Duodenal mucosa (tissue), 2 donors: Measurements from ENCODE around the gene PRIM1.
"Not testable (repeated sequence)": the region's sequence is repeated elsewhere in the genome, so short reads cannot be mapped to it uniquely, and the experiment has no call there.

Experiments
- H3K27ac ChIP-seq: one replicate; pipeline ENCODE4 v1.7.0; 2013; ENCODE audit warnings: low read depth, low read length
- H3K27me3 ChIP-seq, 2 donors: one replicate each; pipeline ENCODE4 v1.7.0; 2013; ENCODE audit warnings: low read length in 2 of 2, control low read depth in 1 of 2; ENCODE audit not compliant: insufficient read depth in 2 of 2, control insufficient read depth in 1 of 2
- H3K36me3 ChIP-seq, 2 donors: one replicate each; pipeline ENCODE4 v1.7.0; 2013; ENCODE audit warnings: low read length in 2 of 2, control low read depth in 1 of 2; ENCODE audit not compliant: insufficient read depth in 2 of 2, control insufficient read depth in 1 of 2
- H3K4me1 ChIP-seq, 2 donors: one replicate each; pipeline ENCODE4 v1.7.0; 2013; ENCODE audit warnings: low read length in 2 of 2, control low read depth in 1 of 2; ENCODE audit not compliant: insufficient read depth in 2 of 2, control insufficient read depth in 1 of 2
- H3K4me3 ChIP-seq, 2 donors: one replicate each; pipeline ENCODE4 v1.7.0; 2013; ENCODE audit warnings: low read length in 2 of 2, low read depth in 1 of 2
- H3K9ac ChIP-seq, 2 donors: one replicate each; pipeline ENCODE4 v1.7.0; 2013; ENCODE audit warnings: low read length in 2 of 2, low read depth in 1 of 2
- H3K9me3 ChIP-seq, 2 donors: one replicate each; pipeline ENCODE4 v1.7.0; 2013; ENCODE audit warnings: low read length in 2 of 2, control low read depth in 1 of 2; ENCODE audit not compliant: control insufficient read depth in 1 of 2

PRIM1 gene

GRCh38 chr12:56728139-56728861 is 23.8 kb downstream of the PRIM1 start:
- no peak overlapping the region for H3K27ac ChIP-seq
- no peak overlapping the region for H3K9ac ChIP-seq
- H3K9me3 ChIP-seq = no peaks in the 10 kb centered on the region
- peaks cover 3 to 15% of the 10 kb centered on the region in 2 donors for H3K4me1 ChIP-seq
- H3K27me3 ChIP-seq = no peaks in the 10 kb centered on the region
- H3K4me3 ChIP-seq = no peak overlapping the region
- peaks cover 0 to 8% of the 10 kb centered on the region in 2 donors for H3K36me3 ChIP-seq

DNA sequence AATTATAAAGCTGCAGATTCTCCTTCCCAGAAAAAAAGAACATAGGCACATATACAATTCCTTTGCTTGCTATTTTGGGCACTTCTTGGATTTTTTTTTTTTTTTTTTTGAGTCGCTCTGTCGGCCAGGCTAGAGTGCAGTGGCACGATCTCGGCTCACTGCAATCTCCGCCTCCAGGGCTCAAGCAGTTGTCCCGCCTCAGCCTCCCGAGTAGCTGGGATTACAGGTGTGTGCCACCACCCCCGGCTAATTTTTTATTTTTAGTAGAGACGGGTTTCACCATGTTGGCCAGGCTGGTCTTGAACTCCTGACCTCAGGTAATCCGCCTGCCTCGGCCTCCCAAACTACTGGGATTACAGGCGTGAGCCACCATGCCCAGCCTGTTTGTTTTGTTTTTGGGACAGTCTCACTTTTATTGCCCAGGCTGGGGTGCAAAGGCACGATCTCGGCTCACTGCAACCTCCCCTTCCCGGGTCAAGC is 25.9 kb downstream of the PRIM1 start:
- not testable (repeated sequence) for H3K27me3 ChIP-seq, H3K9me3 ChIP-seq, H3K9ac ChIP-seq, H3K36me3 ChIP-seq, H3K27ac ChIP-seq
- Histone ChIP-seq H3K4me3 (peak overlapping the region in 1 of 2 donors; percentile 94), H3K4me1 (peaks cover 23 to 36% of the 10 kb centered on the region in 2 donors)

DNA sequence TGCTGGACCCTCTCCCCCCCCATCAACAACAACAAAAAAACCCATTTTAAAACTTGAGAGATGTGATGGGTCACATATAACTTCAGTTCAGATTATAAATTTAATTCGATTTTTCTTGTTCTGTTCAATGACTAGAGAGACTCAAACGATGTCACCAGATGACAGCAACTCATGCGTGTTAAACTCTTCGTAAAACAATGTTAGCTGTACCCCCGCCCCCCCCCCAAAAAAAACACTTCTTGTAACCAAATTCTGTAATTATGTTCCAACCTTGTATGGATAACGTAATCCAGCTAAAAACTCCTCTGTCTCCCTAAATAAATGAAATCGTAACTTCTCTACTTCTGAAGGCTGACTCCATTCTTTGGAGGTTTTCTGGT is 26.4 kb downstream of the PRIM1 start:
- H3K36me3 ChIP-seq = peaks cover 2 to 10% of the 10 kb centered on the region in 2 donors
- peak overlapping the region; percentile 76 to 98 for H3K9ac ChIP-seq
- H3K9me3 ChIP-seq = no peaks in the 10 kb centered on the region
- peaks cover 29 to 41% of the 10 kb centered on the region in 2 donors for H3K4me1 ChIP-seq
- H3K27me3 ChIP-seq = no peaks in the 10 kb centered on the region
- peak overlapping the region; percentile 89 to 94 for H3K4me3 ChIP-seq
- peak overlapping the region; percentile 86 for H3K27ac ChIP-seq

DNA sequence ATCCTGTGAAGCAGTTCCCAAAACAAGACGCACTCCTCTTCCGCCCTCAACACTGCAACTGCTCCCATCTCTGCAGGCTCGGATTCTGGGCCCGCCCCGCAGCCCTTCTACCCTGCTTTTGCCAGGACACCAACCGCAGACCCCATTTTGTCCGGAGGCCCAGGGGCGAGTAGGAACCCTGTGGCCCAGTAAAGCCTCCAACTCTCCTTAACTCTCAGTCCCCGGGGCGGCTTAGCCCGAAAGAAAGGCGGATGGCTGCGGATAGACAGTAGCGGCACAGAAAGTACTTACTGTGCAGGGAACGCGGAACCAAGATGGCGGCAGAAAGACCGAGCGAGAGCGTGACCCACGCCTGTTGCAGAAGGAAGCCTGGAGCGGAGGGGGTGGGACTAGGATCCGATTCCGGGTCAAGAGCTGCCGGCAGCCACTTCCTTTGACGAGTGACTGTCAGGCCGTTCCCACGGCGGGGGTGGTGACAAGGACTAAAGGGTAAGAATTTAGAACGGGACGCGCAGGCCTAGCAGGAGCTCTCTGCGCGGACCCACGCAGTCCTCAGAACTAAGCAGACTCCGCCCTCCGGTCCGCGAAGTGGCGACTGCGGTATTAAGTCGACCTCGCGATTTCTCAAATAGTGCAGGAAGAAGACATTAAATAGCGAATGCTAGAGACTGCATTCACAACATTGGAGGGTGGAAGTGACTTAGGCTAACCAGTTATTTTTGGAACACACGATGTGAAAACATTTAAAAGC is 27.0 kb downstream of the PRIM1 start, which contains the start of gene NACA:
NACA (minus strand) TSS at position 328 of the 751 bp plus-strand sequence. CDS start 778 bp downstream, outside the sequence.
- Histone ChIP-seq H3K4me1 (peaks cover 34 to 47% of the 10 kb centered on the region in 2 donors), H3K9ac (peak within 1 kb of the TSS; percentile 93 to 98), H3K27me3 (no peaks in the 10 kb centered on the region), H3K4me3 (peak within 1 kb of the TSS; percentile 89 to 94), H3K36me3 (peaks cover 4 to 15% of the 10 kb centered on the region in 2 donors), H3K9me3 (no peaks in the 10 kb centered on the region), H3K27ac (peak within 1 kb of the TSS; percentile 86)

DNA sequence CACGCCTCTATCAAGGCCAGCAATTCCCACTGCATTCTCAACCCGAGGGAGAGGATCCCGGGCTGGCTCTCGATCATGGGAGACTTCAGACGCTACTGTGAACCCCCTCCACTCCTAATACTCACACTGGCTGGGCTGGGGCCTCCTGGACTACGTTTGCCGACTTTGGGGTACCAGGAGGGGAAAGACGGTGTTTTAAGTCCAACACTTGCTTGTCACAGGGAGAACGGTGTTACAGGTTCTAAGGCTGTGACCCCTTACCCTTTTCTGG is 27.5 kb downstream of the PRIM1 start:
- Histone ChIP-seq H3K9me3 (no peaks in the 10 kb centered on the region), H3K27me3 (no peaks in the 10 kb centered on the region), H3K4me1 (peaks cover 38 to 52% of the 10 kb centered on the region in 2 donors), H3K4me3 (peak overlapping the region; percentile 89 to 94), H3K9ac (peak overlapping the region; percentile 93 to 98), H3K36me3 (peaks cover 9 to 20% of the 10 kb centered on the region in 2 donors), H3K27ac (peak overlapping the region; percentile 86)

GRCh38 chr12:56723889-56724700 is 28.0 kb downstream of the PRIM1 start:
- peaks cover 38 to 56% of the 10 kb centered on the region in 2 donors for H3K4me1 ChIP-seq
- peak overlapping the region; percentile 33 for H3K27ac ChIP-seq
- peak overlapping the region; percentile 93 to 98 for H3K9ac ChIP-seq
- no peaks in the 10 kb centered on the region for H3K27me3 ChIP-seq
- no peaks in the 10 kb centered on the region for H3K9me3 ChIP-seq
- H3K4me3 ChIP-seq = peak overlapping the region; percentile 89 to 94
- peaks cover 13 to 26% of the 10 kb centered on the region in 2 donors for H3K36me3 ChIP-seq

DNA sequence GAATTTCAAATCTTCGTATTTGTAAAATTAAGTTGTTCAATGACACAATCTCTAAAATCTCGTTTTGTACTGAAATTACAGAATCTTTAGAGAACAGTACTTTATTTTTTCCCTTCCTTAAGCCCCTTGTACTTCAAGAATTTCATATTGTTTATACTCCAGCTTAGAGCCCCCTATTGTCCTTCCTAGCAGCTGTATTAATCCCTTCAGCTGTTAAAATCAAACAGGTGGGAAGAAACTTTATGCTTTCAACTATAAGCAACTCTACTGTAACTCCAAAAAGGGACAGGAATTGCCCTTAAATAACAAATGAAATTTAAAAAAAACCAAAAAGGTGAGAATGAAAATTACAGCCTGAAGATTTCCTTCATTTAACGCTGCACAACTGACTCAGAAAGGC is 28.8 kb downstream of the PRIM1 start:
- no peak overlapping the region for H3K27ac ChIP-seq
- H3K36me3 ChIP-seq = peaks cover 16 to 31% of the 10 kb centered on the region in 2 donors
- H3K4me1 ChIP-seq = peaks cover 38 to 59% of the 10 kb centered on the region in 2 donors
- peak overlapping the region; percentile 89 to 94 for H3K4me3 ChIP-seq
- H3K27me3 ChIP-seq = no peaks in the 10 kb centered on the region
- peak overlapping the region; percentile 93 to 98 for H3K9ac ChIP-seq
- no peaks in the 10 kb centered on the region for H3K9me3 ChIP-seq

GRCh38 chr12:56722832-56723231 is 29.3 kb downstream of the PRIM1 start:
- Histone ChIP-seq H3K9ac (peak overlapping the region; percentile 93 to 98), H3K36me3 (peaks cover 16 to 31% of the 10 kb centered on the region in 2 donors), H3K27me3 (no peaks in the 10 kb centered on the region), H3K4me3 (peak overlapping the region; percentile 89 to 94), H3K27ac (no peak overlapping the region), H3K4me1 (peaks cover 38 to 59% of the 10 kb centered on the region in 2 donors), H3K9me3 (no peaks in the 10 kb centered on the region)

GRCh38 chr12:56721721-56722120 is 30.4 kb downstream of the PRIM1 start:
- Histone ChIP-seq H3K4me3 (peak overlapping the region; percentile 89 to 94), H3K27ac (no peak overlapping the region), H3K36me3 (peaks cover 16 to 31% of the 10 kb centered on the region in 2 donors), H3K9me3 (no peaks in the 10 kb centered on the region), H3K4me1 (peaks cover 38 to 59% of the 10 kb centered on the region in 2 donors), H3K27me3 (no peaks in the 10 kb centered on the region), H3K9ac (peak overlapping the region in 1 of 2 donors; percentile 39)
